Lung (tissue), 12 donors: ENCODE results near the gene TIGD2. TPM values are rescaled to one million over a fixed set of nuclear protein-coding genes. Genes with fewer than 3 reads are reported as not detected.

Source experiments
- ATAC-seq: fragments of 200-7000 bp; cut with Tn5 transposase; one replicate; pipeline ENCODE4 v1.9.1; 2020; ENCODE audit warnings: moderate number of reproducible peaks; ENCODE audit not compliant: insufficient read depth, low FRiP score
- DNase-seq, 3 donors: peaks; one replicate each; pipeline ENCODE4 v3.0.0-alpha.2; 2013 to 2017
- H3K27ac ChIP-seq, 2 donors: one replicate each; pipeline ENCODE4 v1.5.1; 2013; ENCODE audit warnings: mild to moderate bottlenecking in 2 of 2, moderate library complexity in 2 of 2, control low read depth in 1 of 2, inconsistent platforms in 1 of 2, low read depth in 1 of 2, low read length in 1 of 2
- H3K27me3 ChIP-seq, 3 donors: one replicate each; pipeline ENCODE4 v1.5.1; 2013; ENCODE audit warnings: low read length in 2 of 3; ENCODE audit not compliant: control insufficient read depth in 3 of 3, insufficient read depth in 3 of 3
- H3K36me3 ChIP-seq, 4 donors: one replicate each; pipeline ENCODE4 v1.5.1; 2013; ENCODE audit warnings: low read length in 4 of 4, mild to moderate bottlenecking in 1 of 4, moderate library complexity in 1 of 4; ENCODE audit not compliant: control insufficient read depth in 4 of 4, insufficient read depth in 4 of 4
- H3K4me1 ChIP-seq, 5 donors: one replicate each; pipeline ENCODE4 v1.5.1; 2013; ENCODE audit warnings: low read length in 5 of 5, mild to moderate bottlenecking in 2 of 5, moderate library complexity in 1 of 5; ENCODE audit not compliant: control insufficient read depth in 5 of 5, insufficient read depth in 5 of 5
- H3K4me3 ChIP-seq: one replicate; pipeline ENCODE4 v1.5.1; 2013; ENCODE audit warnings: mild to moderate bottlenecking, control low read depth, moderate library complexity
- H3K9ac ChIP-seq, 2 donors: one replicate each; pipeline ENCODE4 v1.5.1; 2013; ENCODE audit warnings: low read length in 2 of 2, control low read depth in 1 of 2; ENCODE audit not compliant: insufficient read depth in 1 of 2
- H3K9me3 ChIP-seq, 4 donors: one replicate each; pipeline ENCODE4 v1.5.1; 2013; ENCODE audit warnings: low read length in 3 of 4, mild to moderate bottlenecking in 1 of 4, moderate library complexity in 1 of 4; ENCODE audit not compliant: control insufficient read depth in 4 of 4, insufficient read depth in 3 of 4
- WGBS, 2 donors: extraction: QIAGEN DNeasy Blood & Tissue Kit; methylation state at CpG; one replicate each; pipeline ENCODE4 v1.1.7; 2013; 5-methylcytosine and 5-hydroxymethylcytosine counted together
- polyA plus RNA-seq, 2 donors: library from polyadenylated mRNA; stranded (reverse); fragments of 200-250 nt; gene quantifications; one replicate each; pipeline ENCODE4 v1.2.1, GENCODE V29; 2013
- total RNA-seq, 2 donors: library from RNA; depleted of rRNA in 1 of 2; stranded (reverse); fragments of >200 nt in 1 of 2; gene quantifications; one replicate each; pipeline ENCODE4 v1.2.1, GENCODE V29; 2014 to 2021
- TF ChIP-seq, protein P1 (sequence below): IDR thresholded peaks from 2 replicates; pipeline ENCODE4 v1.5.1; 2012; ENCODE audit warnings: mild to moderate bottlenecking; ENCODE audit errors: control extremely low read depth, extremely low read depth
- donor health status: control.
- donor health status: control.
- donor health status: Bipolar disorder and iron deficiency.
- donor health status: healthy.
- donor health status: DM: yes; HTN: yes; CAD: no.

Gene TIGD2
- total and polyA plus RNA-seq, 4 donors: 2.5 to 8.3 (median 4.4) TPM

DNA sequence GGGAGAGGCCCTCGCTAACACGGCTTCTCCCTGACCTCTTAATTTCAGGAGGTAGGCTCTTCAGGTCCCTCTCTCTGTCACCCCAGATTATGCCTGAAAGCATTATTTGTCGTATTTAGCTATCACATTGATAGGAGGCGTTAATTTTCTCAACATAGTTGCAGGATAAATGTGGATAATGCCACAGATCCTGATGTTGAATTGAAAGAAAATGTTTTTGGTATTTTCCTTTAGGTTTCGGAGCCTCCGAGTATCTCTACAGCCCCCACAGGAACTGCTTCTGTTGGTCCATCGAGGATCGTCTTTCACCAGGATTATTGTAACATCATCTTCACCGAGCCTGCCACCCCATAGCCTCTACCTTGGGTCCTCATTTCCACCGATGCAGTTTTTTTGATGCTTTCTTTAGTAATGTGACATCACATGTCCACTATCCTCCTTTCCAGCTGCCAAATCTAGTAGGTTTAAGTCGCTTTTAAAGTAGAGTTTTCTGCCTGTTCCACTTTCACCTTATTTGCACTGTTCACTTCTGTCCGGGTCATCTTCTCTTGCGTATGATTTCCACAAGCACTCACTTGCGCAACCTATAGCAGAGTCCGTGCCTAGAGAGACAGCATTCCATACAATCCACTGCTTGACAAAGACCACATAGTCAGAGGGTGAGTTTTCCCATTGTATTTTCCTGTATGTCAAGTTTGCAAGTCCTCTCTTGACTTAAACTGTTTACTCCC lies 665 bp downstream of the TIGD2 start:
- H3K9ac ChIP-seq: peak overlapping the region; percentile 58 to 69
- peaks cover 0 to 11% (median under 1%) of the 10 kb centered on the region in 4 donors for H3K36me3 ChIP-seq
- DNase-seq (peak; percentile 72 to 83 (median 82)), ATAC-seq (no peak)
- H3K27ac ChIP-seq: peak overlapping the region; percentile 92 to 97
- peaks cover 0 to 12% (median 6%) of the 10 kb centered on the region in 3 donors for H3K27me3 ChIP-seq
- TF ChIP-seq, protein P1, sequence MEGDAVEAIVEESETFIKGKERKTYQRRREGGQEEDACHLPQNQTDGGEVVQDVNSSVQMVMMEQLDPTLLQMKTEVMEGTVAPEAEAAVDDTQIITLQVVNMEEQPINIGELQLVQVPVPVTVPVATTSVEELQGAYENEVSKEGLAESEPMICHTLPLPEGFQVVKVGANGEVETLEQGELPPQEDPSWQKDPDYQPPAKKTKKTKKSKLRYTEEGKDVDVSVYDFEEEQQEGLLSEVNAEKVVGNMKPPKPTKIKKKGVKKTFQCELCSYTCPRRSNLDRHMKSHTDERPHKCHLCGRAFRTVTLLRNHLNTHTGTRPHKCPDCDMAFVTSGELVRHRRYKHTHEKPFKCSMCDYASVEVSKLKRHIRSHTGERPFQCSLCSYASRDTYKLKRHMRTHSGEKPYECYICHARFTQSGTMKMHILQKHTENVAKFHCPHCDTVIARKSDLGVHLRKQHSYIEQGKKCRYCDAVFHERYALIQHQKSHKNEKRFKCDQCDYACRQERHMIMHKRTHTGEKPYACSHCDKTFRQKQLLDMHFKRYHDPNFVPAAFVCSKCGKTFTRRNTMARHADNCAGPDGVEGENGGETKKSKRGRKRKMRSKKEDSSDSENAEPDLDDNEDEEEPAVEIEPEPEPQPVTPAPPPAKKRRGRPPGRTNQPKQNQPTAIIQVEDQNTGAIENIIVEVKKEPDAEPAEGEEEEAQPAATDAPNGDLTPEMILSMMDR: no peak
- peaks cover 0 to 18% (median 2%) of the 10 kb centered on the region in 5 donors for H3K4me1 ChIP-seq
- no peaks in the 10 kb centered on the region for H3K9me3 ChIP-seq
- WGBS, 2 donors: 12 to 15% methylated on average over 15 of the region's 15 CpGs
- peak overlapping the region; percentile 90 for H3K4me3 ChIP-seq

DNA sequence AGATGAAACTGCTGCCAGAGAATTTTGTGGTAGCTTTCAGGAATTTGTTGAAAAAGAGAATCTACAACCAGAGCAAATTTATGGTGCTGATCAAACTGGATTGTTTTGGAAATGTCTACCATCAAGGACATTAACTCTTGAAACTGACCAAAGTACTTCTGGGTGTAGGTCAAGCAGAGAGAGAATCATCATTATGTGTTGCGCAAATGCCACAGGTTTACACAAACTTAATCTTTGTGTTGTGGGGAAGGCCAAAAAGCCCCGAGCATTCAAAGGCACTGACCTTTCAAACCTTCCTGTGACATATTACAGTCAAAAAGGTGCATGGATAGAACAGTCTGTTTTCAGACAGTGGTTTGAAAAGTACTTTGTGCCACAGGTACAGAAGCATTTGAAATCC lies 2.1 kb downstream of the TIGD2 start:
- Histone ChIP-seq H3K4me1 (peaks cover 0 to 18% (median 2%) of the 10 kb centered on the region in 5 donors), H3K27me3 (peaks cover 0 to 12% (median 6%) of the 10 kb centered on the region in 3 donors), H3K36me3 (peaks cover 0 to 11% (median 2%) of the 10 kb centered on the region in 4 donors), H3K4me3 (no peak overlapping the region), H3K27ac (no peak overlapping the region), H3K9me3 (no peaks in the 10 kb centered on the region), H3K9ac (no peak overlapping the region)
- WGBS, 2 donors: 90 to 94% methylated on average over 2 of the region's 2 CpGs
- no peak for ATAC-seq
- no peak for DNase-seq
- TF ChIP-seq, protein P1: no peak

DNA sequence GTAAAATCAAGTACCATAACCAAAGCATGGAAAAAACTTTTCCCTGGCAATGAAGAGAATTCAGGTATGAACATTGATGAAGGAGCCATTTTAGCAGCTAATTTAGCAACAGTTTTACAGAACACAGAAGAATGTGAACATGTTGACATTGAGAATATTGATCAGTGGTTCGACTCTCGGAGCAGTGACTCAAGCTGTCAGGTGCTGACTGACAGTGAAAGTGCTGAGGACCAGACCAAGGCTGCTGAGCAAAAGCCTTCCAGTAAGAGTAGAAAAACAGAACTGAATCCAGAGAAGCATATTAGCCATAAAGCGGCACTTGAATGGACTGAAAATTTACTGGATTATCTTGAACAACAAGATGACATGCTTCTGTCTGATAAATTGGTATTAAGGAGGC lies 2.8 kb downstream of the TIGD2 start:
- ATAC-seq: no peak

More for the DNA sequence above, 2.8 kb downstream of the TIGD2 start:
- 94 to 97% methylated on average over 3 of the region's 3 CpGs for WGBS, 2 donors
- H3K9me3 ChIP-seq: no peaks in the 10 kb centered on the region
- no peak overlapping the region for H3K9ac ChIP-seq
- peaks cover 0 to 9% (median 6%) of the 10 kb centered on the region in 3 donors for H3K27me3 ChIP-seq
- peaks cover 0 to 18% (median 2%) of the 10 kb centered on the region in 5 donors for H3K4me1 ChIP-seq
- H3K27ac ChIP-seq: no peak overlapping the region
- DNase-seq: no peak
- no peak overlapping the region for H3K4me3 ChIP-seq
- TF ChIP-seq, protein P1: no peak
- peaks cover 0 to 11% (median 2%) of the 10 kb centered on the region in 4 donors for H3K36me3 ChIP-seq
